HL-60 (cell line): Measurements from ENCODE around the gene TACR3.
"Not testable (repeated sequence)": the region's sequence is repeated elsewhere in the genome, so short reads cannot be mapped to it uniquely, and the experiment has no call there.

Experiments used
- GABPA ChIP-seq: IDR thresholded peaks from 2 replicates; pipeline ENCODE4 v1.6.1; 2012; ENCODE audit warnings: low read depth
- POLR2AphosphoS5 ChIP-seq: IDR thresholded peaks from 2 replicates; pipeline ENCODE4 v1.6.1; 2012; ENCODE audit warnings: low read depth
- SPI1 ChIP-seq: IDR thresholded peaks from 2 replicates; pipeline ENCODE4 v1.6.1; 2012; ENCODE audit warnings: low read depth, mild to moderate bottlenecking, borderline replicate concordance
- TF ChIP-seq, protein P1 (sequence below): IDR thresholded peaks from one replicate; pipeline ENCODE4 v1.5.1; 2011; ENCODE audit warnings: low read length, control low read depth, inconsistent platforms; ENCODE audit not compliant: insufficient read depth

DNA sequence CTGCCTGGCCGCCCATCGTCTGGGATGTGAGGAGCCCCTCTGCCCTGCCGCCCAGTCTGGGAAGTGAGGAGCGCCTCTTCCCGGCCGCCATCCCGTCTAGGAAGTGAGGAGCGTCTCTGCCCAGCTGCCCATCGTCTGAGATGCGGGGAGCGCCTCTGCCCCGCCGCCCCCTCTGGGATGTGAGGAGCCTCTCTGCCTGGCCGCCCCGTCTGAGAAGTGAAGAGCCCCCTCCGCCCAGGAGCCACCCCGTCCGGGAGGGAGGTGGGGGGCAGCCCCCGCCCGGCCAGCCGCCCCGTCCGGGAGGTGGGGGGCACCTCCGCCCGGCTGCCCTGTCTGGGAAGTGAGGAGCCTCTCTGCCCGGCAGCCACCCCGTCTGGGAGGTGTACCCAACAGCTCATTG is 3.4 kb upstream of the TACR3 start:
- TF ChIP-seq, protein P1, sequence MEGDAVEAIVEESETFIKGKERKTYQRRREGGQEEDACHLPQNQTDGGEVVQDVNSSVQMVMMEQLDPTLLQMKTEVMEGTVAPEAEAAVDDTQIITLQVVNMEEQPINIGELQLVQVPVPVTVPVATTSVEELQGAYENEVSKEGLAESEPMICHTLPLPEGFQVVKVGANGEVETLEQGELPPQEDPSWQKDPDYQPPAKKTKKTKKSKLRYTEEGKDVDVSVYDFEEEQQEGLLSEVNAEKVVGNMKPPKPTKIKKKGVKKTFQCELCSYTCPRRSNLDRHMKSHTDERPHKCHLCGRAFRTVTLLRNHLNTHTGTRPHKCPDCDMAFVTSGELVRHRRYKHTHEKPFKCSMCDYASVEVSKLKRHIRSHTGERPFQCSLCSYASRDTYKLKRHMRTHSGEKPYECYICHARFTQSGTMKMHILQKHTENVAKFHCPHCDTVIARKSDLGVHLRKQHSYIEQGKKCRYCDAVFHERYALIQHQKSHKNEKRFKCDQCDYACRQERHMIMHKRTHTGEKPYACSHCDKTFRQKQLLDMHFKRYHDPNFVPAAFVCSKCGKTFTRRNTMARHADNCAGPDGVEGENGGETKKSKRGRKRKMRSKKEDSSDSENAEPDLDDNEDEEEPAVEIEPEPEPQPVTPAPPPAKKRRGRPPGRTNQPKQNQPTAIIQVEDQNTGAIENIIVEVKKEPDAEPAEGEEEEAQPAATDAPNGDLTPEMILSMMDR = not testable (repeated sequence)
- TF ChIP-seq SPI1, POLR2AphosphoS5, GABPA: not testable (repeated sequence)
